Erythroblast (primary cell): Measurements from ENCODE around the gene SERPINA1.

Source experiments
- GATA1 ChIP-seq: IDR thresholded peaks from 2 replicates; pipeline ENCODE4 v1.6.1; 2011; ENCODE audit warnings: low read depth, mild to moderate bottlenecking, control low read depth, low read length, moderate library complexity
- POLR2A ChIP-seq: IDR thresholded peaks from 2 replicates; pipeline ENCODE4 v1.6.1; 2011; ENCODE audit warnings: mild to moderate bottlenecking, low read length

GRCh38 chr14:94398536-94398935 lies 10.1 kb upstream of the SERPINA1 start:
- TF ChIP-seq POLR2A (no peak), GATA1 (no peak)
